ENCODE results near the gene AP1S3.

AP1S3 gene

DNA sequence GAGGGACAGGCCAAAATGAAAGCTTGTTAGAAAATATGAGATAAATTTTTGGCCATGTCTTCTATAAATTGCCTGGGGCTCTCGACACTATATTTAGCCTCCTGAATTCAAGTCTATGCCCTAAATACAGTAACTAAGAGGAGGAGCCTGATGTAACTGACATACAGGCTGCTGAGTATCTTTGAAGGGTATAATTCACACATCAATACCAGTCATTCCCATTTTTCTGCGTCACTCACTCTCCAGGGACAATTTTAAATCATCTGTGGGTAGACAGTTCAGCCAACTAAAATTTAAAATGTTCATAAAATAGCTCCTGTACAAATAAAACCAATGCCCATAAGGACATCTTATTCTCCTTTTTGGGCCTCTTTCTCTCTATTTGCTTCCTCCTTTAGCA lies 105.9 kb downstream of the AP1S3 start:
- H3K4me1 ChIP-seq (ENCODE audit: insufficient read depth, low read length): peaks cover 9% of the 10 kb centered on the region; the same call in 1 of the 2 replicates
- H3K27me3 ChIP-seq (ENCODE audit: insufficient read depth, low read length): no peaks in the 10 kb centered on the region
- no peaks in the 10 kb centered on the region for H3K9me3 ChIP-seq (ENCODE audit: insufficient read depth, low read depth, low read length)
- H3K36me3 ChIP-seq (ENCODE audit: insufficient read depth, low read depth, low read length): no peaks in the 10 kb centered on the region
- no peak overlapping the region for H3K4me3 ChIP-seq (ENCODE audit: low read length)
- H3K9ac ChIP-seq (ENCODE audit: low read depth, low read length): no peak overlapping the region
- no peak overlapping the region for H3K27ac ChIP-seq (ENCODE audit: low read length)

DNA sequence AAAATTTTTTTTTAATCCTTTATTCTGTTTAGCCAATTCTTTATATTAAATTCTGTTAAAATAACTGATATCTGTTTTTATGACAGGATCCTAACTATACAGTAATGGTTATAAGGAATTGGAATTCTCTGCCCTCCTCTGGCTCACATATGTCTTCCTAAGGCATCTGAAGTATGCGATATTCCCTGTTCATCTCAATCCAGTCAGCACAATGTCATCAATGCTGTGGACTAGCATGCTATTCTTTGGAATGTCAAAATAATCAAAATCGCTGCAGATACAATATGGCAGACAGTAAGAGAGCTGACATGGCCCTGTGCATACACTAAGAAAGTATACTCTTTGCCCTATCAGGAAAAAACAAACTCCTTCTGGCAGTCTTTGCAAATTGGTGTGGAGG lies 107.6 kb downstream of the AP1S3 start:
- Histone ChIP-seq H3K4me1 (ENCODE audit: insufficient read depth, low read length) (peaks cover 23% of the 10 kb centered on the region), H3K36me3 (ENCODE audit: insufficient read depth, low read depth, low read length) (no peaks in the 10 kb centered on the region), H3K27me3 (ENCODE audit: insufficient read depth, low read length) (no peaks in the 10 kb centered on the region)

DNA sequence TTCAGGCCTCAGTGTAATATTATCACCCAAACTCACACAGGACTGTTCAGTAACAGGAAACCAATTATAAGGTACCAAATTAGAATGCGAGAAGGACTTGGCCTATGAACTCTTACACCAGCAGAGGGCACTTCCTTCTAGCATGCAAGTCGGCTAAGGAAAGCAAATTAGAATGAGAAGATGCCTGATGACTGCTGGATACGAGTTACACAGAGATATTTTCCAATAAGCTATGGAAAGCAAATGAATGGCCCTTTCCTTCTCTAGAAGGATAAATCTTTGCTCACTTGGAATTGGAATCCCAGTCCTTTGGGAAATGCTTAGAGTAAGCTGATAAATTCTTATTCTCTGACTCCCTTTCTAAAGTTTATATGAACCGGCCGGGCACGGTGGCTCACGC lies 109.8 kb downstream of the AP1S3 start:
- H3K36me3 ChIP-seq (ENCODE audit: insufficient read depth, low read depth, low read length): no peaks in the 10 kb centered on the region
- peaks cover 30% of the 10 kb centered on the region for H3K4me1 ChIP-seq (ENCODE audit: insufficient read depth, low read length)
- H3K27ac ChIP-seq (ENCODE audit: low read length): peak overlapping the region; percentile 28
- H3K27me3 ChIP-seq (ENCODE audit: insufficient read depth, low read length): no peaks in the 10 kb centered on the region
- no peak overlapping the region for H3K4me3 ChIP-seq (ENCODE audit: low read length)
- no peak overlapping the region; the same call in 1 of the 2 replicates for H3K9ac ChIP-seq (ENCODE audit: low read depth, low read length)
- H3K9me3 ChIP-seq (ENCODE audit: insufficient read depth, low read depth, low read length): no peaks in the 10 kb centered on the region

More for the DNA sequence above, 107.6 kb downstream of the AP1S3 start:
- Histone ChIP-seq H3K9ac (ENCODE audit: low read depth, low read length) (no peak overlapping the region), H3K9me3 (ENCODE audit: insufficient read depth, low read depth, low read length) (no peaks in the 10 kb centered on the region), H3K27ac (ENCODE audit: low read length) (no peak overlapping the region), H3K4me3 (ENCODE audit: low read length) (no peak overlapping the region)

- Histone ChIP-seq H3K27ac (ENCODE audit: low read length) (peak overlapping the region; percentile 43), H3K36me3 (ENCODE audit: insufficient read depth, low read depth, low read length) (no peaks in the 10 kb centered on the region), H3K4me3 (ENCODE audit: low read length) (peak overlapping the region; percentile 65; the same call in 1 of the 2 replicates), H3K27me3 (ENCODE audit: insufficient read depth, low read length) (no peaks in the 10 kb centered on the region), H3K9me3 (ENCODE audit: insufficient read depth, low read depth, low read length) (no peaks in the 10 kb centered on the region), H3K4me1 (ENCODE audit: insufficient read depth, low read length) (peaks cover 30% of the 10 kb centered on the region), H3K9ac (ENCODE audit: low read depth, low read length) (peak overlapping the region; percentile 78; the same call in 1 of the 2 replicates)
Observed at GRCh38 chr2:223725986-223726970, 111.1 kb downstream of the AP1S3 start.

- H3K4me3 ChIP-seq (ENCODE audit: low read length): peak overlapping the region; percentile 65; the same call in 1 of the 2 replicates
- peaks cover 30% of the 10 kb centered on the region for H3K4me1 ChIP-seq (ENCODE audit: insufficient read depth, low read length)
- H3K9me3 ChIP-seq (ENCODE audit: insufficient read depth, low read depth, low read length): no peaks in the 10 kb centered on the region
- H3K27ac ChIP-seq (ENCODE audit: low read length): peak overlapping the region; percentile 43
- H3K27me3 ChIP-seq (ENCODE audit: insufficient read depth, low read length): no peaks in the 10 kb centered on the region
- H3K36me3 ChIP-seq (ENCODE audit: insufficient read depth, low read depth, low read length): peaks cover 4% of the 10 kb centered on the region; the same call in 1 of the 2 replicates
- H3K9ac ChIP-seq (ENCODE audit: low read depth, low read length): peak overlapping the region; percentile 78; the same call in 1 of the 2 replicates
Observed at GRCh38 chr2:223725494-223725893, 111.9 kb downstream of the AP1S3 start.

DNA sequence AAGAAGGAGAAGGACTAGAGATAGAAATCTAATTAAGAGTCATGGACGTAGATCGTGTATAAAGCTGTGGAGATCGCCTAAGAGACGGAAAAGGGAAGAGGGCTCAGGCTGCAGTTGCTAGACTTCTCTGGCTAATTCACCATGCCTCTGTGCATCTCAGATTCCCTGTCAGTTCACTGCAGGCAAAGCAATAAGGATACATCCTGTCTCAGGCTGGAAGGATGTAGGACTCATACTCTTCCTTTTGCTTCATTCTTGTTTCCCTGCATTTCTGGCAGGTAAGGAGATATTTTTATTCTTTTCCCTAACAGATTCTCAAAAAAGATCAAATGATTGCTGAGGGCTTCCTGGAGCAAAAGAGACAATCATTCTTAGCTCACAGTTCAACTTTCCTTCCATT lies 112.5 kb downstream of the AP1S3 start:
- no peaks in the 10 kb centered on the region for H3K27me3 ChIP-seq (ENCODE audit: insufficient read depth, low read length)
- peak overlapping the region; percentile 13 for H3K27ac ChIP-seq (ENCODE audit: low read length)
- H3K9ac ChIP-seq (ENCODE audit: low read depth, low read length): peak overlapping the region; percentile 78; the same call in 1 of the 2 replicates
- peak overlapping the region; percentile 65; the same call in 1 of the 2 replicates for H3K4me3 ChIP-seq (ENCODE audit: low read length)
- peaks cover 30% of the 10 kb centered on the region for H3K4me1 ChIP-seq (ENCODE audit: insufficient read depth, low read length)
- no peaks in the 10 kb centered on the region for H3K9me3 ChIP-seq (ENCODE audit: insufficient read depth, low read depth, low read length)
- H3K36me3 ChIP-seq (ENCODE audit: insufficient read depth, low read depth, low read length): peaks cover 10% of the 10 kb centered on the region; the same call in 1 of the 2 replicates

GRCh38 chr2:223723954-223724411 lies 113.4 kb downstream of the AP1S3 start:
- peak overlapping the region; percentile 65 for H3K4me3 ChIP-seq (ENCODE audit: low read length)
- H3K36me3 ChIP-seq (ENCODE audit: insufficient read depth, low read depth, low read length): peaks cover 14% of the 10 kb centered on the region; the same call in 1 of the 2 replicates
- no peaks in the 10 kb centered on the region for H3K9me3 ChIP-seq (ENCODE audit: insufficient read depth, low read depth, low read length)
- no peaks in the 10 kb centered on the region for H3K27me3 ChIP-seq (ENCODE audit: insufficient read depth, low read length)
- peak overlapping the region; percentile 61 for H3K27ac ChIP-seq (ENCODE audit: low read length)
- peak overlapping the region; percentile 78 for H3K9ac ChIP-seq (ENCODE audit: low read depth, low read length)
- H3K4me1 ChIP-seq (ENCODE audit: insufficient read depth, low read length): peaks cover 30% of the 10 kb centered on the region

- Histone ChIP-seq H3K4me3 (ENCODE audit: low read length) (peak overlapping the region; percentile 60), H3K9me3 (ENCODE audit: insufficient read depth, low read depth, low read length) (no peaks in the 10 kb centered on the region), H3K36me3 (ENCODE audit: insufficient read depth, low read depth, low read length) (peaks cover 30% of the 10 kb centered on the region; the same call in 1 of the 2 replicates), H3K27ac (ENCODE audit: low read length) (no peak overlapping the region), H3K4me1 (ENCODE audit: insufficient read depth, low read length) (peaks cover 28% of the 10 kb centered on the region), H3K27me3 (ENCODE audit: insufficient read depth, low read length) (no peaks in the 10 kb centered on the region), H3K9ac (ENCODE audit: low read depth, low read length) (peak overlapping the region; percentile 45; the same call in 1 of the 2 replicates)
Observed at GRCh38 chr2:223722226-223722625, 115.2 kb downstream of the AP1S3 start.

DNA sequence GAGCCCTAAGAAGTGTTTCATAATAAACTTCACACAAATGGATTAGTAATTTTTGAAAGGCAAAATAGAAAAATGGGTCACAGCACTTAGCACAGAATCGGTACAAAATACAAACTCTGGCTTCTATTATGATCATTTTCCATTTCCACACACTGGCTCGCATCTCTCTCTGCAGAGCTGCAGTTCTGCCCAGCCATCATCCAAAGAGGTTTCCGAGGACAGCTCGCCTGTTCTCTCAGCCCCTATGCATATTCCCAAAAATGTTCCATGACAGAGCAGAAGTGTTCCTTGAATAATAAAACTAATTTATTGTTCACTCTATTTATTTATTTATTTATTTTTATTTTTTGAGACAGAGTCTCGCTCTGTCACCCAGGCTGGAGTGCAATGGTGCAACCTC lies 115.6 kb downstream of the AP1S3 start:
- Histone ChIP-seq H3K9me3 (ENCODE audit: insufficient read depth, low read depth, low read length) (0 out of 2 replicates have a peak, but pooled peaks cover under 1% of the 10 kb centered on the region), H3K9ac (ENCODE audit: low read depth, low read length) (no peak overlapping the region), H3K36me3 (ENCODE audit: insufficient read depth, low read depth, low read length) (peaks cover 33% of the 10 kb centered on the region; the same call in 1 of the 2 replicates), H3K27me3 (ENCODE audit: insufficient read depth, low read length) (no peaks in the 10 kb centered on the region), H3K4me1 (ENCODE audit: insufficient read depth, low read length) (peaks cover 23% of the 10 kb centered on the region), H3K27ac (ENCODE audit: low read length) (no peak overlapping the region), H3K4me3 (ENCODE audit: low read length) (no peak overlapping the region)

GRCh38 chr2:223720367-223720766 lies 117.0 kb downstream of the AP1S3 start:
- 0 out of 2 replicates have a peak, but pooled peaks cover 3% of the 10 kb centered on the region for H3K9me3 ChIP-seq (ENCODE audit: insufficient read depth, low read depth, low read length)
- no peak overlapping the region for H3K27ac ChIP-seq (ENCODE audit: low read length)

GRCh38 chr2:223712642-223713041 lies 124.7 kb downstream of the AP1S3 start:
- Histone ChIP-seq H3K4me1 (ENCODE audit: insufficient read depth, low read length) (no peaks in the 10 kb centered on the region), H3K36me3 (ENCODE audit: insufficient read depth, low read depth, low read length) (peaks cover 46% of the 10 kb centered on the region; the same call in 1 of the 2 replicates), H3K4me3 (ENCODE audit: low read length) (no peak overlapping the region), H3K9me3 (ENCODE audit: insufficient read depth, low read depth, low read length) (0 out of 2 replicates have a peak, but pooled peaks cover 3% of the 10 kb centered on the region), H3K9ac (ENCODE audit: low read depth, low read length) (no peak overlapping the region), H3K27me3 (ENCODE audit: insufficient read depth, low read length) (no peaks in the 10 kb centered on the region), H3K27ac (ENCODE audit: low read length) (no peak overlapping the region)

More at GRCh38 chr2:223720367-223720766, 117.0 kb downstream of the AP1S3 start:
- Histone ChIP-seq H3K4me3 (ENCODE audit: low read length) (no peak overlapping the region), H3K9ac (ENCODE audit: low read depth, low read length) (no peak overlapping the region), H3K4me1 (ENCODE audit: insufficient read depth, low read length) (peaks cover 13% of the 10 kb centered on the region), H3K36me3 (ENCODE audit: insufficient read depth, low read depth, low read length) (peaks cover 41% of the 10 kb centered on the region; the same call in 1 of the 2 replicates), H3K27me3 (ENCODE audit: insufficient read depth, low read length) (no peaks in the 10 kb centered on the region)

Data from iPS-20b (cell line).